HFFc6 (cell line): Measurements from ENCODE around the gene MBOAT1. TPM values are rescaled to one million over a fixed set of nuclear protein-coding genes. Genes with fewer than 3 reads are reported as not detected.

Source experiments
- DNase-seq: peaks from one replicate; pipeline ENCODE4 v3.0.0-alpha.2; 2018
- H3K27ac Mint-ChIP-seq: 2 replicates; pipeline ENCODE4 v1.8.0; 2020; ENCODE audit warnings: mild to moderate bottlenecking, mixed read lengths
- H3K27me3 Mint-ChIP-seq: 2 replicates; pipeline ENCODE4 v1.8.0; 2021; ENCODE audit warnings: mild to moderate bottlenecking, moderate library complexity, mixed read lengths; ENCODE audit not compliant: insufficient read depth
- H3K36me3 Mint-ChIP-seq: 2 replicates; pipeline ENCODE4 v1.8.0; 2021; ENCODE audit warnings: low read depth, mixed read lengths
- H3K4me1 Mint-ChIP-seq: 2 replicates; pipeline ENCODE4 v1.8.0; 2020; ENCODE audit warnings: low read depth, mixed read lengths
- H3K4me3 Mint-ChIP-seq: 2 replicates; pipeline ENCODE4 v1.8.0; 2020; ENCODE audit warnings: mild to moderate bottlenecking, moderate library complexity, mixed read lengths
- H3K9me3 Mint-ChIP-seq: 2 replicates; pipeline ENCODE4 v1.8.0; 2020; ENCODE audit warnings: mild to moderate bottlenecking, mixed read lengths
- total RNA-seq, 6 experiments: library from RNA; stranded (reverse); fragmentation: NEBNext Ultra II Directional; extraction: Animal tissue kit (Norgen Biotek cat#: 25700); gene quantifications; 2 replicates in 1 of 6; 3 replicates in 5 of 6; pipeline ENCODE4 v1.2.3, GENCODE V29; 2021
- TF ChIP-seq, protein P1 (sequence below): fragments of 200-600 bp; sonication (generic); IDR thresholded peaks from 2 replicates; pipeline ENCODE4 v1.5.0; 2021; ENCODE audit warnings: antibody characterized with exemption, mild to moderate bottlenecking

MBOAT1 gene
- total RNA-seq, 6 experiments from 2014 or later = 5.4 to 7.7 (median 6.1) TPM

GRCh38 chr6:20192625-20193024 is 19.6 kb downstream of the MBOAT1 start:
- Mint-ChIP-seq H3K4me1 (peaks cover 37% of the 10 kb centered on the region), H3K36me3 (peaks cover 6% of the 10 kb centered on the region), H3K27ac (no peak overlapping the region), H3K27me3 (no peaks in the 10 kb centered on the region), H3K4me3 (no peak overlapping the region), H3K9me3 (no peaks in the 10 kb centered on the region)
- DNase-seq = no peak
- TF ChIP-seq, protein P1, sequence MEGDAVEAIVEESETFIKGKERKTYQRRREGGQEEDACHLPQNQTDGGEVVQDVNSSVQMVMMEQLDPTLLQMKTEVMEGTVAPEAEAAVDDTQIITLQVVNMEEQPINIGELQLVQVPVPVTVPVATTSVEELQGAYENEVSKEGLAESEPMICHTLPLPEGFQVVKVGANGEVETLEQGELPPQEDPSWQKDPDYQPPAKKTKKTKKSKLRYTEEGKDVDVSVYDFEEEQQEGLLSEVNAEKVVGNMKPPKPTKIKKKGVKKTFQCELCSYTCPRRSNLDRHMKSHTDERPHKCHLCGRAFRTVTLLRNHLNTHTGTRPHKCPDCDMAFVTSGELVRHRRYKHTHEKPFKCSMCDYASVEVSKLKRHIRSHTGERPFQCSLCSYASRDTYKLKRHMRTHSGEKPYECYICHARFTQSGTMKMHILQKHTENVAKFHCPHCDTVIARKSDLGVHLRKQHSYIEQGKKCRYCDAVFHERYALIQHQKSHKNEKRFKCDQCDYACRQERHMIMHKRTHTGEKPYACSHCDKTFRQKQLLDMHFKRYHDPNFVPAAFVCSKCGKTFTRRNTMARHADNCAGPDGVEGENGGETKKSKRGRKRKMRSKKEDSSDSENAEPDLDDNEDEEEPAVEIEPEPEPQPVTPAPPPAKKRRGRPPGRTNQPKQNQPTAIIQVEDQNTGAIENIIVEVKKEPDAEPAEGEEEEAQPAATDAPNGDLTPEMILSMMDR = no peak

GRCh38 chr6:20191992-20192391 is 20.3 kb downstream of the MBOAT1 start:
- Mint-ChIP-seq H3K27me3 (no peaks in the 10 kb centered on the region), H3K4me1 (peaks cover 37% of the 10 kb centered on the region), H3K4me3 (no peak overlapping the region), H3K36me3 (peaks cover 6% of the 10 kb centered on the region), H3K9me3 (no peaks in the 10 kb centered on the region), H3K27ac (peak overlapping the region; percentile 0; the same call in 1 of the 2 replicates)
- TF ChIP-seq, protein P1 = no peak
- no peak for DNase-seq

- Mint-ChIP-seq H3K4me1 (peaks cover 46% of the 10 kb centered on the region), H3K9me3 (no peaks in the 10 kb centered on the region), H3K27me3 (no peaks in the 10 kb centered on the region), H3K36me3 (peaks cover 6% of the 10 kb centered on the region), H3K27ac (peak overlapping the region; percentile 55; the same call in 1 of the 2 replicates), H3K4me3 (no peak overlapping the region)
- TF ChIP-seq, protein P1 = no peak
- no peak for DNase-seq
Measured at GRCh38 chr6:20188630-20189075, 23.6 kb downstream of the MBOAT1 start.

DNA sequence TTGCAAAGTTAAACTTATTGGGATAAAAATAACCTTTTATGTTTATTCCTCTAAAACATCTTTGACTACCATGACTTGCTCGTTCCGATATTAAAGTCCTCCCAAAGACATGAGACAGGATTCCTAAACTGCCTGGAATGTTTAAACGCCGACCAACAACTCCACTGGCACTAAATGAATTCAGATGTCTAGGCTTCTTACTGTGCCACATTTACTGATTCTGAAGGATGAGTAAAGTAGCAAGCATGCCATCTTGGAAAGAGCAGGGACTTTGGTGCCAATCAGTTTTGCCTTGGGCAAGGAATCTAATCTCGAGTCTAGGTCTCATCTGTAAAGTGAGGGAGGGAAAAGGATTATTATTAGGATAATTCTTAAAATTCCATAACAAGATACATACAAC is 25.3 kb downstream of the MBOAT1 start:
- peak overlapping the region; percentile 77 for H3K27ac Mint-ChIP-seq
- no peaks in the 10 kb centered on the region; the same call in 1 of the 2 replicates for H3K9me3 Mint-ChIP-seq
- peak overlapping the region; percentile 42 for H3K4me3 Mint-ChIP-seq
- peaks cover 14% of the 10 kb centered on the region for H3K36me3 Mint-ChIP-seq
- H3K4me1 Mint-ChIP-seq = peaks cover 51% of the 10 kb centered on the region
- TF ChIP-seq, protein P1 = no peak
- peak; percentile 80 for DNase-seq
- H3K27me3 Mint-ChIP-seq = no peaks in the 10 kb centered on the region

GRCh38 chr6:20183706-20184105 is 28.6 kb downstream of the MBOAT1 start:
- H3K27ac Mint-ChIP-seq = no peak overlapping the region
- H3K4me3 Mint-ChIP-seq = no peak overlapping the region
- H3K9me3 Mint-ChIP-seq = no peaks in the 10 kb centered on the region; the same call in 1 of the 2 replicates
- TF ChIP-seq, protein P1 = no peak
- peaks cover 9% of the 10 kb centered on the region; the same call in 1 of the 2 replicates for H3K36me3 Mint-ChIP-seq
- H3K27me3 Mint-ChIP-seq = no peaks in the 10 kb centered on the region; the same call in 1 of the 2 replicates
- DNase-seq = no peak
- H3K4me1 Mint-ChIP-seq = peaks cover 63% of the 10 kb centered on the region
